C4-2B (cell line): Measurements from ENCODE around the gene TBC1D22B.

Experiments used
- H3K27ac ChIP-seq: fragments of 450-650 bp; 2 replicates; pipeline ENCODE4 v1.5.1; 2017
- ZFX ChIP-seq: fragments of 450-650 bp; IDR thresholded peaks from 2 replicates; pipeline ENCODE4 v1.6.1; 2017
- TF ChIP-seq, protein P1 (sequence below): fragments of 450-650 bp; conservative IDR thresholded peaks from 2 replicates; pipeline ENCODE4 v1.5.1; 2017; ENCODE audit warnings: mild to moderate bottlenecking

Gene TBC1D22B

DNA sequence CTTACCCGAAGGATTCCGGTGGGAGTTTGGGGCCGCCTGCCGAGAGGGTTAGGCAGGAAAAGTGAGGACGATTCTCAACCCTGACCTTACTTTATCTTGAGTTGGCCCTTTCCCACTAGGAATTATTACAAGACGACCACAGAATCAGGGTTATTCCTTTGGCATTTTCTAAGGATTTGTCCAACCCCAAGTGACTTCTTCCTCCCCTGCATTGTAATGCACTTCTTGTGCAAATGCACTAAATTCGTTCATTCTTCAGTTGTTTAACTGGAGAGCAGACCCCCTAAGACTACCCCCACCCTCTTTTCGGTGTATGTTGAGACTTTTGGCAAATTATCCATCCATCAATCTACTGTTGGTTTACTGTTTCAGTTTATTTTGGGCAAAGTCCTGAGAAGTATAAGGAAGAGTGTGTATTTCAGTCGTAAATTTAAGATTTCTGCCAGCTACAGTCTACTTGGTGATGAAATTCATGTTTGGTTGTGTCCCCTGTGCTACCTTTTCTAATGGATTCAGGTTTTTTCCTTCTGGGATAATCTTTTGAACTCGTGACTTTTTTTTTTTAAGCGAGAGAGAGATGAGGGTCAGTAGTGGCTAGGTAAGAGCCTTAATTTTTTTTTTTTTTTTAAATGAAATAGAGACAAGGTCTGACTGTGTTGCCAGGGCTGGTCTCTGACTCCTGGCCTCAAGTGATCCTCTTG lies 983 bp downstream of the TBC1D22B start:
- TF ChIP-seq, protein P1, sequence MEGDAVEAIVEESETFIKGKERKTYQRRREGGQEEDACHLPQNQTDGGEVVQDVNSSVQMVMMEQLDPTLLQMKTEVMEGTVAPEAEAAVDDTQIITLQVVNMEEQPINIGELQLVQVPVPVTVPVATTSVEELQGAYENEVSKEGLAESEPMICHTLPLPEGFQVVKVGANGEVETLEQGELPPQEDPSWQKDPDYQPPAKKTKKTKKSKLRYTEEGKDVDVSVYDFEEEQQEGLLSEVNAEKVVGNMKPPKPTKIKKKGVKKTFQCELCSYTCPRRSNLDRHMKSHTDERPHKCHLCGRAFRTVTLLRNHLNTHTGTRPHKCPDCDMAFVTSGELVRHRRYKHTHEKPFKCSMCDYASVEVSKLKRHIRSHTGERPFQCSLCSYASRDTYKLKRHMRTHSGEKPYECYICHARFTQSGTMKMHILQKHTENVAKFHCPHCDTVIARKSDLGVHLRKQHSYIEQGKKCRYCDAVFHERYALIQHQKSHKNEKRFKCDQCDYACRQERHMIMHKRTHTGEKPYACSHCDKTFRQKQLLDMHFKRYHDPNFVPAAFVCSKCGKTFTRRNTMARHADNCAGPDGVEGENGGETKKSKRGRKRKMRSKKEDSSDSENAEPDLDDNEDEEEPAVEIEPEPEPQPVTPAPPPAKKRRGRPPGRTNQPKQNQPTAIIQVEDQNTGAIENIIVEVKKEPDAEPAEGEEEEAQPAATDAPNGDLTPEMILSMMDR: no peak
- no peak for TF ChIP-seq ZFX
- peak overlapping the region; percentile 83 for H3K27ac ChIP-seq

DNA sequence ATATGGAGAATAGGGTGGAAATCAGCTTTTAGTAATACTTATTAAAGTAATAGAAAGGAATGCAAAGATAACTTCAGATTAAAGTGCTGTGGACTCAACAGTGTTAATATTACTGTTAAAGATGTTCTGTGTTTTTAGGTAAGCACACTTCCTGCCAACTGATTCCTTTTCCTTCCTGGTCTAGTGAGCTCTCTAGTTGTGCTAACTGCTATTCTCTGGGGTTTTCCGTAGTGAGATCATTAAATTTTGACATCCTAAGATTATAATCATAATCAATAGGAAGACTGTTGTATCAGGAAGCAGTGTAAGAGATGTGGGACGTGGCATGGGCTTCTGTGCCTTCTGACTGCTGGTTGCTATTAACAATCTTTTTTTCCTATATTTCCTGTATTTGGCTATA lies 1.6 kb downstream of the TBC1D22B start:
- H3K27ac ChIP-seq: no peak overlapping the region
- no peak for TF ChIP-seq ZFX
- TF ChIP-seq, protein P1: no peak

DNA sequence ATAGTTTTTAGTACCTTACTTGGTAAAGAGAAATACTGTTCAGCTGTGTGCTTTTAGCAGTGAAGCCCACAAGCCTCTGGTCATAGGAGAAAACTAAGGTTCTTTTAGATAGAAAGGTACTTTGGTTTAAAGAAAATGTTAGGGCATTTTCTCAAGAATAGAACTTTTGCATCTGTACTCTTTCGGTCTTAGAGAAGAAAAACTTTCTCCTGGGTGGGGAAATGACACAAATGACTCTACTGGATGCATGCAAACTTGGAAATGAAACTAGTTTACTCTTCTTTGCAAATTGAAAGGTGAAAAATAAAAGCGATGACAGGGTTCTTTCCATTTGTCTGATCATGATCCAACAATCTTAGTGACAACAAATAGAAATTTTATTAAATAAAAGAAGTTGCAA lies 2.5 kb downstream of the TBC1D22B start:
- H3K27ac ChIP-seq: no peak overlapping the region
- TF ChIP-seq ZFX: no peak
- TF ChIP-seq, protein P1: no peak

DNA sequence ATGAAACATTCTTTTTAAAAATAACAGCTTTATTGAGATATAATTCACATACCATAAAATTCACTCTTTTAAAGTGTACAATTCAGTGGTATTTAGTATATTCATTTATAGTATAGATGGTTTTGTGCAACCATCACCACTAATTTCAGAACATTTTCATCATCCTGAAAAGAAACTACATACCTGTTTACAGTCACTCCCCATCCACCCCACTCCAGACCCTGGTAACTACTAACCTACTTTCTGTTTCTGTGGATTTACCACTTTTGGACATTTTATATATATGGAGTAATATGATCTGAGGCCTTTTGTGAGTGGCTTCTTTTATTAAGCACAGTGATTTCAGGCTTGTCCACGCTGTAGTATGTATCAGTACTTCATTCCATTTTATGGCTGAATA lies 2.9 kb downstream of the TBC1D22B start:
- TF ChIP-seq, protein P1: no peak
- no peak for TF ChIP-seq ZFX

DNA sequence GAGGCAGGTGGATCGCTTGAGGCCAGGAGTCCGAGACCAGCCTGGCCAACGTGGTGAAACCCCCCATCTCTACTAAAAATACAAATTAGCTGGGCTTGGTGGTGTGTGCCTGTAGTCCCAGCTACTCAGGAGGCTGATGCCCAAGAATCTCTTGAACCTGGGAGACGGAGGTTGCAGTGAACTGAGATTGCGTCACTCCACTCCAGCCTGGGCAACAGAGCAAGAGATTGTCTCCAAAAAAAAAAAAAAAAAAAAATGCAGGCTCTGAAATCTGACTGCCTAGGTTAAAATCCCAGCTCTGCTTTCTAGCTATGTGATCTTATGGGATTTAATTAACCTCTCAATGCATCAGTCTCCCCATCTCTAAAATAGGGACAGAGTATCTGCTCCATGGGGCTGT lies 3.6 kb downstream of the TBC1D22B start:
- no peak overlapping the region for H3K27ac ChIP-seq
- TF ChIP-seq, protein P1: no peak
- TF ChIP-seq ZFX: no peak

More for the DNA sequence above, 2.9 kb downstream of the TBC1D22B start:
- H3K27ac ChIP-seq: no peak overlapping the region

DNA sequence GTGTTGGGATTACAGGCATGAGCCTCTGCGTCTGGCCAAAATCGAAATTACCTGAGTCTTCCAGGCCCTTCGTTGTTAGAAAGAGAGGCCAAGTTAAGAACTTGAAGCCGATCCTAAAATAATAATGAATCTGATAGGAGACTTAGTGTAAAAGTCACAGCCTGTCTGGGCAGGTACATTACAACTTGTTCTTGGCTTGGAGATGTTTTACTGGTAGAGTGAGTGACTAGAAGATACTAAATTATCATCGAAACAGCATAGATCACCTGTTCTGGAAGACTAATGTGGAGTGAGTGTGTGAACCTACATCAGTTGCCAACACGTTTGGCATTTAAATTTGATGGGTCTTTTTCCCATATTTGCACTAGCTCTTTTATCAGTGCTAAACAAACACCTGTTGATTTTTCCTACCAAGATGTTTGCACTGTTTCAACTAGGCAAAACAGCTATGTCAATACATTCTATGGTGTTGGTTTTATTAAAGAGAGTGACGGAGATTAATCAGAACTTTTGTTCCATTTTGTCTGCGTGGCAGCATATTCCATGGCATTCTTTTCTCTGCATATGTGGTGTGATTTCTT lies 5.0 kb downstream of the TBC1D22B start:
- TF ChIP-seq, protein P1: no peak

DNA sequence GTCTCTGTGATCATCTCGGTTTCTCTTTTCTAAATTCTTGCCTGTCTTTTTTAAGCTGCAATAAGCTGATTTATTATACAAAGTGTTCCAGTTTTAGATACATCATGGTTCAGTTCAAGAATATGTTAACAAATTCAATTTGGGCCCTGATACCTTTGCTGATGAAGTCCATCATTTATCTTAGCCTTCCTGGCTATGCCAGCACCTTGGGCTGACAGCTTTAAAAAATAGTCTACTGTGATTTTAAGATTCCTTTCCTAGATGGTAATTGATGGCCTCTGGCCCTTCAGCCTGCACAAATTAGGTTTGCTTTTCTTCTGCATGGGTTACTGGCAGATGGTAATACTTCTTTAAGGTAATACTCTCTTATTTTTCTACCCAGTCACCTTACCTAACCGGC lies 7.4 kb downstream of the TBC1D22B start:
- no peak overlapping the region for H3K27ac ChIP-seq
- TF ChIP-seq, protein P1: no peak
- no peak for TF ChIP-seq ZFX

More for the DNA sequence above, 5.0 kb downstream of the TBC1D22B start:
- peak overlapping the region; percentile 34; the same call in 1 of the 2 replicates for H3K27ac ChIP-seq
